Smooth muscle cell (in vitro differentiated cells): Measurements from ENCODE around the gene COLEC12. TPM values are rescaled to one million over a fixed set of nuclear protein-coding genes. Genes with fewer than 3 reads are reported as not detected.

Source experiments
- DNase-seq: peaks from one replicate; lab custom pipeline; 2025; ENCODE audit not compliant: unreplicated experiment; lab: John Stamatoyannopoulos, UW
- H2AFZ ChIP-seq: fragments of 200-600 bp; sonication (generic); 2 replicates; pipeline ENCODE4 v1.6.0; 2016; ENCODE audit warnings: antibody characterized with exemption, low read depth, mild to moderate bottlenecking
- H3F3A ChIP-seq: fragments of 200-600 bp; sonication (generic); 2 replicates; pipeline ENCODE4 v1.6.0; 2017; ENCODE audit warnings: antibody characterized with exemption, low read depth
- H3K27ac ChIP-seq: fragments of 200-600 bp; sonication (generic); 2 replicates; pipeline ENCODE4 v1.5.1; 2016; ENCODE audit warnings: low read depth, mild to moderate bottlenecking
- H3K27me3 ChIP-seq: fragments of 200-600 bp; sonication (generic); 2 replicates; pipeline ENCODE4 v1.6.1; 2016; ENCODE audit warnings: low read depth, mild to moderate bottlenecking
- H3K36me3 ChIP-seq: fragments of 200-600 bp; sonication (generic); 2 replicates; pipeline ENCODE4 v1.5.1; 2016; ENCODE audit warnings: low read depth
- H3K4me1 ChIP-seq: fragments of 200-600 bp; sonication (generic); 2 replicates; pipeline ENCODE4 v1.5.1; 2016; ENCODE audit warnings: low read depth
- H3K4me2 ChIP-seq: fragments of 200-600 bp; sonication (generic); 2 replicates; pipeline ENCODE4 v1.6.0; 2016; ENCODE audit warnings: mild to moderate bottlenecking
- H3K4me3 ChIP-seq: fragments of 200-600 bp; sonication (generic); 2 replicates; pipeline ENCODE4 v1.5.1; 2016; ENCODE audit warnings: mild to moderate bottlenecking
- H3K79me2 ChIP-seq: fragments of 200-600 bp; sonication (generic); 2 replicates; pipeline ENCODE4 v1.6.0; 2016; ENCODE audit warnings: low read depth, mild to moderate bottlenecking
- H3K9ac ChIP-seq: fragments of 200-600 bp; sonication (generic); 2 replicates; pipeline ENCODE4 v1.6.0; 2016; ENCODE audit warnings: low read depth
- H3K9me3 ChIP-seq: fragments of 200-600 bp; sonication (generic); replicated peaks from 2 replicates; pipeline ENCODE4 v1.5.1; 2016; ENCODE audit warnings: low read depth
- H4K20me1 ChIP-seq: fragments of 200-600 bp; sonication (generic); 2 replicates; pipeline ENCODE4 v1.6.0; 2016; ENCODE audit warnings: low read depth
- CTCF ChIP-seq: fragments of 200-600 bp; sonication (generic); IDR thresholded peaks from 2 replicates; pipeline ENCODE4 v1.5.1; 2017; ENCODE audit warnings: borderline replicate concordance, mild to moderate bottlenecking, antibody characterized with exemption; ENCODE audit not compliant: insufficient read depth, poor library complexity, severe bottlenecking
- WGBS: methylation state at CpG from one replicate; pipeline ENCODE4 v1.1.7; 2016; ENCODE audit warnings: low lambda C conversion rate; 5-methylcytosine and 5-hydroxymethylcytosine counted together
- polyA plus RNA-seq: library from polyadenylated mRNA; unstranded; fragments of >200 nt; fragmentation: Nextera tagmentation; extraction: Ambion mirVana; gene quantifications from 2 replicates; pipeline ENCODE4 v1.2.1, GENCODE V29; 2016
- total RNA-seq: library from RNA; depleted of rRNA; stranded (reverse); fragments of >200 nt; gene quantifications from 2 replicates; pipeline ENCODE4 v1.2.3, GENCODE V29; 2014

COLEC12 gene
- total and polyA plus RNA-seq, 2 experiments from 2014 or later, result 10.8 to 13.7 TPM

GRCh38 chr18:396251-396555, 104.3 kb downstream of the COLEC12 start:
- Histone ChIP-seq H3K4me2 (peak overlapping the region; percentile 15), H3K36me3 (no peaks in the 10 kb centered on the region), H2AFZ (no peak overlapping the region), H4K20me1 (no peaks in the 10 kb centered on the region), H3K27me3 (no peaks in the 10 kb centered on the region), H3K27ac (no peak overlapping the region), H3K9me3 (no peaks in the 10 kb centered on the region), H3K4me1 (no peaks in the 10 kb centered on the region), H3K79me2 (no peaks in the 10 kb centered on the region), H3K4me3 (no peak overlapping the region), H3F3A (no peaks in the 10 kb centered on the region), H3K9ac (no peak overlapping the region)
- 86% methylated on average over 1 of the region's 1 CpG for WGBS
- no peak for DNase-seq
- TF ChIP-seq CTCF, result no peak

- H3K27ac ChIP-seq, result no peak overlapping the region
- no peak overlapping the region for H2AFZ ChIP-seq
- H3K4me2 ChIP-seq, result peak overlapping the region; percentile 15
- H3K79me2 ChIP-seq, result no peaks in the 10 kb centered on the region
- no peaks in the 10 kb centered on the region for H3K36me3 ChIP-seq
- no peak overlapping the region for H3K9ac ChIP-seq
- no peaks in the 10 kb centered on the region for H3K4me1 ChIP-seq
- no peaks in the 10 kb centered on the region for H4K20me1 ChIP-seq
- no peak for DNase-seq
- TF ChIP-seq CTCF, result no peak
- 33% methylated on average over 13 of the region's 13 CpGs for WGBS
- no peaks in the 10 kb centered on the region for H3K9me3 ChIP-seq
- H3K4me3 ChIP-seq, result no peak overlapping the region
- H3K27me3 ChIP-seq, result no peaks in the 10 kb centered on the region
- H3F3A ChIP-seq, result no peaks in the 10 kb centered on the region
Observed at GRCh38 chr18:395456-396250, 104.8 kb downstream of the COLEC12 start.

GRCh38 chr18:394987-395362, 105.5 kb downstream of the COLEC12 start:
- H3K9me3 ChIP-seq, result no peaks in the 10 kb centered on the region
- H3K4me1 ChIP-seq, result peaks cover 1% of the 10 kb centered on the region
- no peak for DNase-seq
- no peak overlapping the region for H3K9ac ChIP-seq
- no peak overlapping the region for H3K4me3 ChIP-seq
- no peak overlapping the region for H2AFZ ChIP-seq
- no peaks in the 10 kb centered on the region for H3K79me2 ChIP-seq
- H3F3A ChIP-seq, result no peaks in the 10 kb centered on the region
- peak overlapping the region; percentile 15 for H3K4me2 ChIP-seq
- no peaks in the 10 kb centered on the region for H3K36me3 ChIP-seq
- no peaks in the 10 kb centered on the region for H3K27me3 ChIP-seq
- H3K27ac ChIP-seq, result no peak overlapping the region
- TF ChIP-seq CTCF, result no peak
- WGBS, result 43% methylated on average over 1 of the region's 1 CpG
- H4K20me1 ChIP-seq, result no peaks in the 10 kb centered on the region
